Sigmoid colon (tissue), 4 donors: ENCODE data around the gene EFEMP2.

Experiments
- EP300 ChIP-seq, 4 donors: sonication (generic); formaldehyde crosslinking; IDR thresholded peaks; one replicate each; pipeline ENCODE4 v1.6.1; 2017; ENCODE audit warnings: antibody characterized with exemption in 4 of 4
- POLR2A ChIP-seq, 2 donors: fragments of 450-650 bp; IDR thresholded peaks; one replicate each; pipeline ENCODE4 v1.6.1; 2016; ENCODE audit warnings: antibody characterized with exemption in 2 of 2, mild to moderate bottlenecking in 2 of 2, moderate library complexity in 2 of 2
- TF ChIP-seq, protein P1 (sequence below), 4 experiments: fragments of 450-650 bp in 3 of 4; fragments of 200-600 bp in 1 of 4; IDR thresholded peaks; one replicate each; pipeline ENCODE4 v1.5.1; 2016 to 2019; ENCODE audit warnings: antibody characterized with exemption in 4 of 4, mild to moderate bottlenecking in 3 of 4, moderate library complexity in 2 of 4

DNA sequence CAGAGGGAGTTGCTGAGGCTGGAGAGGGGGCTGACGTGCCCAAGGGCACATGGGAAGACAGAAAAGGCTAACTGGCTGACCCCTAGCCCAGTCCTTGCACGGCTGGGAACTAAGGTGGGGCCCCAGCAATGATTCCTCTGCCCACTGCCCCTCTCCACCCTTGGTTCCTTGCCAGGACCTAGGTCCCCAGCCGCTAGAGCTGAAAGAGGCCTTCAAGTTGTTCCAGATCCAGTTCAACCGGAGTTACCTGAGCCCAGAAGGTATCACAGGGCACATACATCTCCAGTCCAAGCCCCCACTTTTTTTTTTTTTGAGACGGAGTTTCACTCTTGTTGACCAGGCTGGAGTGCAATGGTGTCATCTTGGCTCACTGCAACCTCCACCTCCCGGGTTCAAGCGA is 7.4 kb upstream of the EFEMP2 start:
- TF ChIP-seq EP300 (IDR thresholded peaks at IDR 0.05) = no peak
- TF ChIP-seq POLR2A (IDR thresholded peaks at IDR 0.05) = no peak
- TF ChIP-seq, protein P1, sequence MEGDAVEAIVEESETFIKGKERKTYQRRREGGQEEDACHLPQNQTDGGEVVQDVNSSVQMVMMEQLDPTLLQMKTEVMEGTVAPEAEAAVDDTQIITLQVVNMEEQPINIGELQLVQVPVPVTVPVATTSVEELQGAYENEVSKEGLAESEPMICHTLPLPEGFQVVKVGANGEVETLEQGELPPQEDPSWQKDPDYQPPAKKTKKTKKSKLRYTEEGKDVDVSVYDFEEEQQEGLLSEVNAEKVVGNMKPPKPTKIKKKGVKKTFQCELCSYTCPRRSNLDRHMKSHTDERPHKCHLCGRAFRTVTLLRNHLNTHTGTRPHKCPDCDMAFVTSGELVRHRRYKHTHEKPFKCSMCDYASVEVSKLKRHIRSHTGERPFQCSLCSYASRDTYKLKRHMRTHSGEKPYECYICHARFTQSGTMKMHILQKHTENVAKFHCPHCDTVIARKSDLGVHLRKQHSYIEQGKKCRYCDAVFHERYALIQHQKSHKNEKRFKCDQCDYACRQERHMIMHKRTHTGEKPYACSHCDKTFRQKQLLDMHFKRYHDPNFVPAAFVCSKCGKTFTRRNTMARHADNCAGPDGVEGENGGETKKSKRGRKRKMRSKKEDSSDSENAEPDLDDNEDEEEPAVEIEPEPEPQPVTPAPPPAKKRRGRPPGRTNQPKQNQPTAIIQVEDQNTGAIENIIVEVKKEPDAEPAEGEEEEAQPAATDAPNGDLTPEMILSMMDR (IDR thresholded peaks at IDR 0.05) = no peak
